NCI-H526 treated with DMSO at 0.1 percent for 48 hours (cell line): ENCODE measurements around the gene SPATA31D3.
A peak's percentile ranks its signal among the peaks of the same experiment; 100 is the strongest.
"Not testable (repeated sequence)": the region's sequence is repeated elsewhere in the genome, so short reads cannot be mapped to it uniquely, and the experiment has no call there.

Source experiments
- DNase-seq: peaks from one replicate; lab custom pipeline; 2025; lab: John Stamatoyannopoulos, UW

SPATA31D3 gene

DNA sequence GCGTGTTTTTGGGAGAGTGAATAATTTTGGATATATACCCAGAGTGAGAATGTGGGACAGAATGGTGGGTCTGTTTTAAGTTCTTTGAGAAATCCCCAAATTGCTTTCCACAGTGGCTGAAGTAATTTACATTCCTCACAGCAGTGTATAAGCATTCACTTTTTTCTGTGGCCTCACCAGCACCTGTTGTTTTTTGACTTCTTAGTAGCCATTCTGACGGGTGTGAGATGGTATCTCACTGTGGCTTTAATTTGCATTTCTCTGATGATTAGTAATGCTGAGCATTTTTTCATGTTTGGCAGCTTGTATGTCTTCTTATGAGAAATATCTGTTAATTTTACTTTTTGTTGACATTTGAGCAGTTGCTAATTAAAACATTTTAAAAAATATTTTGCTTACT is 35.9 kb downstream of the SPATA31D3 start:
- peak; percentile 16 for DNase-seq

DNA sequence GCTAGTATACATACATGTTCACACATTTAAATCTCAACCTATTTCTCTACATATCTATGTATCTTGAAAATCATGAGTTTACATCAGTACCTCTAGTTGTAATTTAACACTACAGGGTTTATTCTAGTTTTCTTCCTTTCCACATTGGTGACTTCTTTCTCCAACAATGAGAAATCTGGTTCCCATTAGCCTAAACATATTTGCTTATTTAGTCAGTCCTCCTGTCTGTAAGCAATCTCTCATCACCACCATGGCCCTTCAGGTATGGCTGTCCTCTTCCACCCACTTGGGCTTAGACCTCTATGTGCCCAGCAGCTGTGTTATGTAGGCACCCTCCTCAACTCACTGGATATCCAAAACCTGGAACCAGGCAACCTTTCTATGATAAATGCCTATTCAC is 37.3 kb downstream of the SPATA31D3 start:
- no peak for DNase-seq

DNA sequence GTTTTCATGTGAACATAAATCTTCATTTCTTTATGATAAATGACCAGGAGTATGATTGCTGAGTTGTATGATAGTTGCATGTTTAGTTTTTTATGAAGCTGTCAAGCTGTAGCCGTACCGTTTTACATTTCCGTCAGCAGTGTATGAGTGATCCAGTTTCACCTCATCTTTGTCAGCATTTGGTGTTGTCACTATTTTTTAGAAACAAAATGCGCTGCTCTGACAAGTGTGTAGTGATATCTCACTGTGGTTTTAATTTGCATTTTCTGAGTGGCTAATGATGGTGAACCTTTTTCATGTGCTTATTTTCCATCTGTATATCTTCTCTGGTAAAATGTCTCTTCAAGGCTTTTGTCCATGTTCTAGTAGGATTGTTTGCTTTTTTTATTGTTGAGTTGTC is 38.6 kb downstream of the SPATA31D3 start:
- DNase-seq, result no peak

DNA sequence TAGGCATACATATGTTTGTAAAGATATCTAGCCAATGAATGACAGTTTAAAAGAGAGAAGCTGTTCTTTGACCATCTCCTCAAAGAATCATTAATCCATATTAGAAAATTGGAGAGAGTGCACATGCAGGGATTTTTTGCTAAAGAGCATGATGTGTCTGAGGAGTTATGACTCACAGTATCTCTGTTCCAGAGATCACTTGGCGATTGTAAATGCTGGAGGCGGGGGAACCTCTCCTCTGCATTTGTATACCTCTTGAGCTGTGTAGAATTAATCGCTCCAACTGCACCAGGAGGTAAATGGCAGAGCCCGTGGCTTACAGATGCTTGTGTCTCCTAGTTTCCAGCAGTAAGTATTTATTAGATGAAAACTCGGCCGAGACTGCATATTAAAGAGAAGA is 41.6 kb downstream of the SPATA31D3 start:
- no peak for DNase-seq

DNA sequence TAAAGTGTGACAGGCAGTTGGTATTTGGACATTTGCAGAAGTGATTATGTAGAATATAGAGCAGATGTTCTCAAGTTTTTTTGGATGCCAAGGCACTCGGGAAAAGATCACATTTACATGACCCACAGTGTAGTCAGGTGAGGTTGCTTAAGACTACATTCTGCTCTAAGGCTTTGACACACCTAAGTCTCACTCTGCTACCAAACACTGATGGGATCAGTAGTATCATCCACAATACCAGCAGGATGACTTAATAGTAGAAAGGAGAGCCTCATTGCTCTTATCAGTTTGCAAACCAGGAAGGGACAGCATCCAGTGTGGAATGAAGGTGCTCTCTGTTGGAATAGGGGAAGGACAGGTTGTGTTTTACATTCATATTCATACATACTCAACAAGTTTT is 42.8 kb downstream of the SPATA31D3 start:
- no peak for DNase-seq

DNA sequence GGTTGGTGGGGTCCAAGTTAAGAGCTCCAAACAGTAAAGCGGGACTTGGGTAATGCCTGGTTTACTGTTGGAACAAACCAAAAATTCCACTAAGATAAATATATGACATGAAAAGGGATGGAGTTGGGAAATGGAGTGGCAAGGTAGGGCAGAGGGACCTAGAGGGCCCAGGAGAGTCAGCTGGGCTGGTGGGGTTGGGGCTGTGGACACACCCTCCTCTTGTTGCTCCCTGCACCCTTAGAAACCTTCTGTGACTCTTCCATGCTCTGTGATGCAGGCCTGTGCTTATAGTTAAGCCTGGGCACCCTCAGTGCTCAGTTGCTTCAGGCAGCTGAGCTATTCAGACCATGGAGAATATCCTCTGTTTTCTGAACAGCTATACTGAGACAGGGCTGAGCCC is 45.2 kb downstream of the SPATA31D3 start, which contains the start of gene SPATA31D1:
Gene SPATA31D1 (plus strand): TSS at position 301 of the 400 bp plus-strand sequence. CDS start 47 bp downstream, at position 348.
- not testable (repeated sequence) for DNase-seq

DNA sequence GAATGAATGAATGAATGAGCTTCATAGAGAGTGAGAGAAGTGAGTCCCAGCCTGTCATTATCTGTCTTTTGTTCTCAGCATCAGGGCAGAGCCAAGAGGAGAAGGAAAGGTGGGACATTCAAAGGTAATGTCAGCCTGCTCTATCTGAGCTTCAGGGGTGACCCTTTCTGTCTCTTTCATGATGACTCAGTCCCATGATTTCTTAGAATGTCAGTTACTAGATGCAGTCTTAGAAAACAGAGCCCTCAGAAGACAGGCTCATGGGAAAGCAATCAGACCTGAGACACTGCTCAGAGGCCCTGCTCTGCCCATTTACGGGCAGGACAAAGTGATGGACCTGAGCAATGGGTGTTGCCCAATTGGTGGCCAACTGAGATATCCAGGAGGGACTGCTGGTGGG is 46.4 kb downstream of the SPATA31D3 start:
- DNase-seq, result no peak

DNA sequence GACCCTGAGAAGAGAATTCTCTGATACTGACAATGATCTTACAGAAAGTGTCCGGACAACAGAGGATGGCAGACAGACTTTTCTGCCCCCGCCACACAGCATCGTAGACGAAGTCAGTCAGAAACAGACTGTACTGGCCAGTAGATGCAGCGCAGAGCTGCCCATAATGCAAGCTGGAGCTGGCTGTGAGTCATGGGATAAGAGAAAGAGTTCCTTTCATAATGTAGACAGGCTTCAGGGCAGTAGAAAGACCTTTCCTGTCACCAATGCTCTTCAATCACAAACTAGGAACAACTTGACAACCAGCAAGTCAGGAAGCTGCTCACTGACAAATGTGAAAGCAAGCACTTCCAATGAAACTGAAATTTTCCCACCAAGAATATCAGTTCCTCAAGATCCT is 50.4 kb downstream of the SPATA31D3 start:
- no peak for DNase-seq
